GM23248 (cell line): ENCODE measurements around the gene PSMA5. TPM values are rescaled to one million over a fixed set of nuclear protein-coding genes. Genes with fewer than 3 reads are reported as not detected.
"Not testable (repeated sequence)": the region's sequence is repeated elsewhere in the genome, so short reads cannot be mapped to it uniquely, and the experiment has no call there.

ENCODE experiments used
- DNase-seq: peaks from one replicate; pipeline ENCODE4 v3.0.0-alpha.2; 2015
- H2AFZ ChIP-seq: fragments of 200-600 bp; sonication (generic); 2 replicates; pipeline ENCODE4 v1.6.1; 2016; ENCODE audit warnings: antibody characterized with exemption
- H3F3A ChIP-seq: fragments of 200-600 bp; sonication (generic); 2 replicates; pipeline ENCODE4 v1.6.1; 2016; ENCODE audit warnings: mild to moderate bottlenecking, antibody characterized with exemption, mixed run types; ENCODE audit not compliant: insufficient read depth
- H3K27ac ChIP-seq: fragments of 200-600 bp; sonication (generic); 2 replicates; pipeline ENCODE4 v1.5.1; 2016; ENCODE audit warnings: mild to moderate bottlenecking
- H3K27me3 ChIP-seq: fragments of 200-600 bp; sonication (generic); replicated peaks from 2 replicates; pipeline ENCODE4 v1.6.1; 2016; ENCODE audit warnings: mild to moderate bottlenecking; ENCODE audit not compliant: insufficient read depth
- H3K36me3 ChIP-seq: fragments of 200-600 bp; sonication (generic); 2 replicates; pipeline ENCODE4 v1.6.1; 2016; ENCODE audit warnings: low read depth, mild to moderate bottlenecking
- H3K4me1 ChIP-seq: fragments of 200-600 bp; sonication (generic); 2 replicates; pipeline ENCODE4 v1.6.1; 2016; ENCODE audit warnings: mild to moderate bottlenecking; ENCODE audit not compliant: insufficient read depth
- H3K4me2 ChIP-seq: fragments of 200-600 bp; sonication (generic); one replicate; pipeline ENCODE4 v1.6.1; 2016; ENCODE audit warnings: mild to moderate bottlenecking; ENCODE audit not compliant: unreplicated experiment
- H3K4me3 ChIP-seq: fragments of 200-600 bp; sonication (generic); 2 replicates; pipeline ENCODE4 v1.5.1; 2016; ENCODE audit warnings: mild to moderate bottlenecking
- H3K79me2 ChIP-seq: fragments of 200-600 bp; sonication (generic); 2 replicates; pipeline ENCODE4 v1.6.1; 2016; ENCODE audit warnings: mild to moderate bottlenecking; ENCODE audit not compliant: insufficient read depth
- H3K9ac ChIP-seq: fragments of 200-600 bp; sonication (generic); 2 replicates; pipeline ENCODE4 v1.6.1; 2016; ENCODE audit warnings: mild to moderate bottlenecking
- H3K9me2 ChIP-seq: fragments of 200-600 bp; sonication (generic); 2 replicates; pipeline ENCODE4 v1.6.1; 2016; ENCODE audit warnings: mixed run types, mild to moderate bottlenecking, moderate library complexity; ENCODE audit not compliant: insufficient read depth
- H3K9me3 ChIP-seq: fragments of 200-600 bp; sonication (generic); one replicate; pipeline ENCODE4 v1.6.1; 2017; ENCODE audit warnings: low read depth
- H4K20me1 ChIP-seq: fragments of 200-600 bp; sonication (generic); 2 replicates; pipeline ENCODE4 v1.6.0; 2016; ENCODE audit not compliant: insufficient read depth
- EZH2 ChIP-seq: fragments of 200-600 bp; sonication (generic); IDR thresholded peaks from 2 replicates; pipeline ENCODE4 v1.6.1; 2018; ENCODE audit warnings: antibody characterized with exemption, mild to moderate bottlenecking; ENCODE audit not compliant: insufficient read depth, poor library complexity, severe bottlenecking
- EZH2phosphoT487 ChIP-seq: fragments of 200-600 bp; sonication (generic); IDR thresholded peaks from 2 replicates; pipeline ENCODE4 v1.6.1; 2018; ENCODE audit warnings: antibody characterized with exemption, moderate library complexity, mild to moderate bottlenecking, low read depth; ENCODE audit not compliant: insufficient read depth
- WGBS, 2 experiments: methylation state at CpG; one replicate each; pipeline ENCODE4 v1.1.6; 2015 to 2017; ENCODE audit warnings: low lambda C conversion rate in 2 of 2, low coverage in 1 of 2; ENCODE audit errors: missing lambda C conversion rate in 2 of 2; 5-methylcytosine and 5-hydroxymethylcytosine counted together
- in situ Hi-C: fragments of 300-500 bp; cut with MboI; formaldehyde crosslinking; loops from 2 replicates; pipeline ENCODE4 v1.15.0; 2020
- polyA plus RNA-seq: library from polyadenylated mRNA; unstranded; fragments of >200 nt; fragmentation: Nextera tagmentation; extraction: Ambion mirVana; gene quantifications from 2 replicates; pipeline ENCODE4 v1.2.1, GENCODE V29; 2016
- total RNA-seq: library from RNA; depleted of rRNA; stranded (reverse); fragments of >200 nt; shearing (Covaris generic); gene quantifications from 2 replicates; pipeline ENCODE4 v1.2.3, GENCODE V29; 2014

Gene PSMA5
- total and polyA plus RNA-seq, 2 experiments from 2014 or later = 53.7 to 94.5 TPM

- in situ Hi-C loops = no loop called here
- WGBS, 2 experiments = 40 to 52% methylated on average over 4 of the region's 4 CpGs
- H3K9me3 ChIP-seq = no peaks in the 10 kb centered on the region
- no peak overlapping the region for H3K4me3 ChIP-seq
- TF ChIP-seq EZH2 (no peak), EZH2phosphoT487 (no peak)
- H3K4me1 ChIP-seq = peaks cover 10% of the 10 kb centered on the region
- no peak overlapping the region for H3K4me2 ChIP-seq
- no peak overlapping the region for H3K27ac ChIP-seq
- no peaks in the 10 kb centered on the region for H3K79me2 ChIP-seq
- no peaks in the 10 kb centered on the region for H4K20me1 ChIP-seq
- no peaks in the 10 kb centered on the region for H3K27me3 ChIP-seq
- peak overlapping the region; percentile 9; the same call in 1 of the 2 replicates for H2AFZ ChIP-seq
- peaks cover 5% of the 10 kb centered on the region; the same call in 1 of the 2 replicates for H3F3A ChIP-seq
- no peak overlapping the region for H3K9ac ChIP-seq
- no peaks in the 10 kb centered on the region for H3K36me3 ChIP-seq
- DNase-seq = no peak
- no peaks in the 10 kb centered on the region for H3K9me2 ChIP-seq
Observed at GRCh38 chr1:109447524-109447923, 21.3 kb upstream of the PSMA5 start.

GRCh38 chr1:109445949-109446695, 19.9 kb upstream of the PSMA5 start:
- H3K27ac ChIP-seq, H3F3A ChIP-seq, H3K36me3 ChIP-seq, H4K20me1 ChIP-seq, H3K27me3 ChIP-seq, H3K9me3 ChIP-seq, H3K9me2 ChIP-seq, H3K79me2 ChIP-seq, H3K4me2 ChIP-seq, in situ Hi-C loops, H3K9ac ChIP-seq: not testable (repeated sequence)
- Histone ChIP-seq H2AFZ (peak overlapping the region; percentile 55), H3K4me3 (peak overlapping the region; percentile 22; the same call in 1 of the 2 replicates), H3K4me1 (peaks cover 16% of the 10 kb centered on the region)
- DNase-seq = peak; percentile 51
- 43 to 59% methylated on average over 10 to 11 of the region's 11 CpGs for WGBS, 2 experiments

DNA sequence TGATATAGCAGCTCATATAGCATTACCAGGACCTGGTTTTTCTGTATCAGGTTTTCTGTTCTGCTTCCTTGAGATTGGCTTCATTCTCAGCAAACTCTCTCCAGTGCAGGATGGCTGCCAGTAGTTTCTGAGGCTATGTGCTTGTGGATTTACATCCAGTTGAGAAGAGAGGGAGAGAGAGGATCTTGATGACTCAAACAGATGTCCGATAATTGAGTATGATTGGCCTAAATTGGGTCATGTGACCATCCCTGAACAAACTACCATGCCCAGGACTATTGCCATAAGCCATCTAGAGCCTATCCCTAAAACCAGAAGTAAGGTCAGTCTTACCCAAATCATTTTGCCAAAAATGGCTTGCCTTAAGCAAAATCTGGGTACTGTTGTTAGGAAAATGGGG, 18.1 kb upstream of the PSMA5 start:
- H3F3A ChIP-seq = peaks cover 9% of the 10 kb centered on the region; the same call in 1 of the 2 replicates
- H3K9me3 ChIP-seq = no peaks in the 10 kb centered on the region
- no peaks in the 10 kb centered on the region for H3K27me3 ChIP-seq
- H3K9me2 ChIP-seq = no peaks in the 10 kb centered on the region
- no peaks in the 10 kb centered on the region for H3K36me3 ChIP-seq
- WGBS, 2 experiments = 48 to 65% methylated on average over 1 of the region's 1 CpG
- H3K4me1 ChIP-seq = peaks cover 29% of the 10 kb centered on the region
- H3K4me2 ChIP-seq = no peak overlapping the region
- no peak overlapping the region for H3K9ac ChIP-seq
- DNase-seq = peak; percentile 10
- TF ChIP-seq EZH2 (no peak), EZH2phosphoT487 (no peak)
- H3K27ac ChIP-seq = no peak overlapping the region
- no peaks in the 10 kb centered on the region for H3K79me2 ChIP-seq
- H3K4me3 ChIP-seq = no peak overlapping the region
- no peaks in the 10 kb centered on the region for H4K20me1 ChIP-seq
- in situ Hi-C loops = no loop called here
- no peak overlapping the region for H2AFZ ChIP-seq

DNA sequence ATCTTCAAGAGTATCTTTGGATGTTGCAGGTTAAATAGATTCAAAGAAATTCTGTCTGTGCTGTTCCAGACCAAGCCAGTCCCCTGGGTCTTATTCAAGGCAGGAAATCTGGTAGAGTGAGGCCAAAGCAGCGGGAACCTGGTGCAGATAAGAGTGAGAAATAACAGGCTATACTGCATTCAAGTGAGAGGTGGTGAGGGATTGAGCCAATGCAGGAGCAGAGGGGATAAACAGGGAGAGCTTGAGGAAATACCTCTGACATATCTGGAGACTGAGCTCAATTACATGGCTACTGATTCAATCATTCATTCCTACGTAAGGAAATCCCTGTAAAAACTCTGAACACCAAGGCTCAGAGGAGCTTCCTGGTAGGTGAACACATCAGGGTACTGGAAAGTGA, 17.2 kb upstream of the PSMA5 start:
- Histone ChIP-seq H3K79me2 (no peaks in the 10 kb centered on the region), H3K9ac (no peak overlapping the region), H3K4me3 (no peak overlapping the region), H3K9me3 (no peaks in the 10 kb centered on the region), H3K4me2 (no peak overlapping the region), H3F3A (peaks cover 13% of the 10 kb centered on the region; the same call in 1 of the 2 replicates), H2AFZ (no peak overlapping the region), H3K9me2 (no peaks in the 10 kb centered on the region), H3K27me3 (no peaks in the 10 kb centered on the region), H4K20me1 (no peaks in the 10 kb centered on the region), H3K27ac (no peak overlapping the region), H3K4me1 (peaks cover 37% of the 10 kb centered on the region), H3K36me3 (no peaks in the 10 kb centered on the region)
- DNase-seq = no peak
- WGBS, 2 experiments = 23 to 35% methylated on average over 2 of the region's 2 CpGs
- in situ Hi-C loops = no loop called here
- TF ChIP-seq EZH2phosphoT487 (no peak), EZH2 (no peak)

- WGBS, 2 experiments = 2 to 12% methylated on average over 1 of the region's 1 CpG
- Histone ChIP-seq H3K36me3 (no peaks in the 10 kb centered on the region), H3K4me1 (peaks cover 33% of the 10 kb centered on the region), H3K27ac (no peak overlapping the region), H3K9me3 (no peaks in the 10 kb centered on the region), H2AFZ (peak overlapping the region; percentile 43), H3K9ac (no peak overlapping the region), H3F3A (peaks cover 8% of the 10 kb centered on the region; the same call in 1 of the 2 replicates), H3K4me2 (no peak overlapping the region), H3K9me2 (no peaks in the 10 kb centered on the region), H3K27me3 (no peaks in the 10 kb centered on the region), H3K79me2 (no peaks in the 10 kb centered on the region), H4K20me1 (no peaks in the 10 kb centered on the region), H3K4me3 (no peak overlapping the region)
- peak; percentile 20 for DNase-seq
- TF ChIP-seq EZH2 (no peak), EZH2phosphoT487 (no peak)
- in situ Hi-C loops = no loop called here
Observed at GRCh38 chr1:109441069-109441468, 14.8 kb upstream of the PSMA5 start.
